ENCODE results near the gene REL. TPM values are rescaled to one million over a fixed set of nuclear protein-coding genes. Genes with fewer than 3 reads are reported as not detected.

Gene REL
- 10 to 100 TPM; 75.5 to 92.2 (median 78.1) TPM for total RNA-seq

GRCh38 chr2:60881047-60881932, at the start of gene REL:
TSS of gene REL (plus strand) at chr2:60881574. CDS start at chr2:60881841, 267 bp downstream.
- Mint-ChIP-seq H3K36me3 (ENCODE audit: insufficient read depth) (peaks cover 15% of the 10 kb centered on the region), H3K27me3 (ENCODE audit: low read depth) (no peaks in the 10 kb centered on the region), H3K4me1 (ENCODE audit: low read depth) (peaks cover 24% of the 10 kb centered on the region), H3K4me3 (peak within 1 kb of the TSS; percentile 99), H3K9me3 (no peaks in the 10 kb centered on the region)
- DNase-seq (peak; percentile 90), ATAC-seq (peak; percentile 89)

- DNase-seq (no peak), ATAC-seq (no peak)
- no peaks in the 10 kb centered on the region for H3K36me3 Mint-ChIP-seq (ENCODE audit: insufficient read depth)
- no peaks in the 10 kb centered on the region for H3K9me3 Mint-ChIP-seq
- H3K27me3 Mint-ChIP-seq (ENCODE audit: low read depth) = peaks cover 12% of the 10 kb centered on the region
- H3K4me3 Mint-ChIP-seq = no peak overlapping the region
- H3K4me1 Mint-ChIP-seq (ENCODE audit: low read depth) = peaks cover 32% of the 10 kb centered on the region
These were observed 49.5 kb upstream of the REL start for GRCh38 chr2:60831921-60832320.

- Mint-ChIP-seq H3K9me3 (no peaks in the 10 kb centered on the region), H3K4me3 (no peak overlapping the region), H3K36me3 (ENCODE audit: insufficient read depth) (no peaks in the 10 kb centered on the region), H3K4me1 (ENCODE audit: low read depth) (peaks cover 28% of the 10 kb centered on the region), H3K27me3 (ENCODE audit: low read depth) (peaks cover 10% of the 10 kb centered on the region)
- no peak for DNase-seq
- ATAC-seq = peak; percentile 87 to 90
These were observed 48.8 kb upstream of the REL start for GRCh38 chr2:60832621-60833020.

GRCh38 chr2:60834270-60834717, 47.1 kb upstream of the REL start:
- ATAC-seq (no peak), DNase-seq (no peak)
- Mint-ChIP-seq H3K36me3 (ENCODE audit: insufficient read depth) (no peaks in the 10 kb centered on the region), H3K4me3 (no peak overlapping the region), H3K27me3 (ENCODE audit: low read depth) (peaks cover 10% of the 10 kb centered on the region), H3K9me3 (no peaks in the 10 kb centered on the region), H3K4me1 (ENCODE audit: low read depth) (peaks cover 26% of the 10 kb centered on the region)

GRCh38 chr2:60836491-60836890, 44.9 kb upstream of the REL start:
- H3K36me3 Mint-ChIP-seq (ENCODE audit: insufficient read depth) = no peaks in the 10 kb centered on the region
- H3K4me3 Mint-ChIP-seq = no peak overlapping the region
- DNase-seq (no peak), ATAC-seq (no peak)
- H3K27me3 Mint-ChIP-seq (ENCODE audit: low read depth) = peaks cover 5% of the 10 kb centered on the region
- peaks cover 37% of the 10 kb centered on the region for H3K4me1 Mint-ChIP-seq (ENCODE audit: low read depth)
- no peaks in the 10 kb centered on the region for H3K9me3 Mint-ChIP-seq

GRCh38 chr2:60837123-60837522, 44.3 kb upstream of the REL start:
- Mint-ChIP-seq H3K27me3 (ENCODE audit: low read depth) (peaks cover 5% of the 10 kb centered on the region), H3K36me3 (ENCODE audit: insufficient read depth) (no peaks in the 10 kb centered on the region), H3K4me3 (no peak overlapping the region), H3K4me1 (ENCODE audit: low read depth) (peaks cover 37% of the 10 kb centered on the region), H3K9me3 (no peaks in the 10 kb centered on the region)
- ATAC-seq (no peak), DNase-seq (no peak)

GRCh38 chr2:60838481-60838880, 42.9 kb upstream of the REL start:
- H3K4me3 Mint-ChIP-seq = no peak overlapping the region
- no peaks in the 10 kb centered on the region for H3K36me3 Mint-ChIP-seq (ENCODE audit: insufficient read depth)
- H3K27me3 Mint-ChIP-seq (ENCODE audit: low read depth) = peaks cover 5% of the 10 kb centered on the region
- H3K9me3 Mint-ChIP-seq = no peaks in the 10 kb centered on the region
- peaks cover 28% of the 10 kb centered on the region for H3K4me1 Mint-ChIP-seq (ENCODE audit: low read depth)
- DNase-seq (no peak), ATAC-seq (no peak)

- Mint-ChIP-seq H3K9me3 (no peaks in the 10 kb centered on the region), H3K36me3 (ENCODE audit: insufficient read depth) (no peaks in the 10 kb centered on the region), H3K27me3 (ENCODE audit: low read depth) (peaks cover 5% of the 10 kb centered on the region), H3K4me3 (no peak overlapping the region), H3K4me1 (ENCODE audit: low read depth) (peaks cover 28% of the 10 kb centered on the region)
- DNase-seq (no peak), ATAC-seq (no peak)
These were observed 42.1 kb upstream of the REL start for GRCh38 chr2:60839126-60839813.

- Mint-ChIP-seq H3K36me3 (ENCODE audit: insufficient read depth) (no peaks in the 10 kb centered on the region), H3K4me1 (ENCODE audit: low read depth) (peaks cover 25% of the 10 kb centered on the region), H3K4me3 (no peak overlapping the region), H3K9me3 (no peaks in the 10 kb centered on the region), H3K27me3 (ENCODE audit: low read depth) (no peaks in the 10 kb centered on the region)
- ATAC-seq = peak; percentile 33 to 46
- DNase-seq = no peak
These were observed 40.5 kb upstream of the REL start for GRCh38 chr2:60840880-60841279.

- Mint-ChIP-seq H3K9me3 (no peaks in the 10 kb centered on the region), H3K27me3 (ENCODE audit: low read depth) (no peaks in the 10 kb centered on the region), H3K36me3 (ENCODE audit: insufficient read depth) (no peaks in the 10 kb centered on the region), H3K4me1 (ENCODE audit: low read depth) (peaks cover 24% of the 10 kb centered on the region), H3K4me3 (no peak overlapping the region)
- DNase-seq (no peak), ATAC-seq (no peak)
These were observed 38.4 kb upstream of the REL start for GRCh38 chr2:60843006-60843405.

- peaks cover 24% of the 10 kb centered on the region for H3K4me1 Mint-ChIP-seq (ENCODE audit: low read depth)
- no peaks in the 10 kb centered on the region for H3K9me3 Mint-ChIP-seq
- H3K4me3 Mint-ChIP-seq = no peak overlapping the region
- H3K27me3 Mint-ChIP-seq (ENCODE audit: low read depth) = no peaks in the 10 kb centered on the region
- DNase-seq (no peak), ATAC-seq (peak; percentile 54 to 60)
- H3K36me3 Mint-ChIP-seq (ENCODE audit: insufficient read depth) = no peaks in the 10 kb centered on the region
These were observed 37.3 kb upstream of the REL start for GRCh38 chr2:60844105-60844504.

GRCh38 chr2:60847854-60848253, 33.5 kb upstream of the REL start:
- DNase-seq (no peak), ATAC-seq (no peak)
- Mint-ChIP-seq H3K27me3 (ENCODE audit: low read depth) (peaks cover 2% of the 10 kb centered on the region), H3K4me3 (no peak overlapping the region), H3K36me3 (ENCODE audit: insufficient read depth) (no peaks in the 10 kb centered on the region), H3K9me3 (no peaks in the 10 kb centered on the region), H3K4me1 (ENCODE audit: low read depth) (peaks cover 9% of the 10 kb centered on the region)

- no peak overlapping the region for H3K4me3 Mint-ChIP-seq
- H3K9me3 Mint-ChIP-seq = no peaks in the 10 kb centered on the region
- H3K36me3 Mint-ChIP-seq (ENCODE audit: insufficient read depth) = no peaks in the 10 kb centered on the region
- H3K27me3 Mint-ChIP-seq (ENCODE audit: low read depth) = peaks cover 2% of the 10 kb centered on the region
- DNase-seq (no peak), ATAC-seq (no peak)
- H3K4me1 Mint-ChIP-seq (ENCODE audit: low read depth) = peaks cover 3% of the 10 kb centered on the region
These were observed 32.2 kb upstream of the REL start for GRCh38 chr2:60849187-60849586.

- DNase-seq (no peak), ATAC-seq (no peak)
- Mint-ChIP-seq H3K27me3 (ENCODE audit: low read depth) (peaks cover 2% of the 10 kb centered on the region), H3K9me3 (no peaks in the 10 kb centered on the region), H3K36me3 (ENCODE audit: insufficient read depth) (no peaks in the 10 kb centered on the region), H3K4me3 (no peak overlapping the region), H3K4me1 (ENCODE audit: low read depth) (no peaks in the 10 kb centered on the region)
These were observed 29.0 kb upstream of the REL start for GRCh38 chr2:60852282-60852860.

Measured in activated T-cell treated with anti-CD3 and anti-CD28 coated beads, Interleukin-2, amount 50 U/mL, for 4 hours (primary cell).